Measurements from ENCODE around the gene LHFPL2.

- TF ChIP-seq CTCF (IDR thresholded peaks at IDR 0.05): no peak
- TF ChIP-seq POLR2A (IDR thresholded peaks at IDR 0.05): no peak
These were observed 23.6 kb downstream of the LHFPL2 start for GRCh38 chr5:78624992-78625391.

Measured in esophagus squamous epithelium (tissue), 4 donors.